Natural killer cell (primary cell): ENCODE measurements around the gene EEFSEC. TPM values are rescaled to one million over a fixed set of nuclear protein-coding genes. Genes with fewer than 3 reads are reported as not detected.

Experiments used
- ATAC-seq, 3 donors: fragments of 150-1000 bp in 2 of 3; fragments of 200-7000 bp in 1 of 3; cut with Tn5 transposase; 1 replicate in 1 of 3; 2 replicates in 2 of 3; pipeline ENCODE4 v1.10.0; 2021; ENCODE audit warnings: mild to moderate bottlenecking in 2 of 3, moderate library complexity in 2 of 3
- DNase-seq, 2 donors: peaks; one replicate each; pipeline versions ENCODE4 v3.0.0 to v3.0.0-alpha.2; 2013 to 2021; ENCODE audit warnings: mixed read lengths in 1 of 2
- H3K27ac ChIP-seq: one replicate; pipeline ENCODE4 v1.5.1; 2013; ENCODE audit warnings: mild to moderate bottlenecking, low read length
- H3K27me3 ChIP-seq: one replicate; pipeline ENCODE4 v1.6.1; 2013; ENCODE audit warnings: low read length; ENCODE audit not compliant: control insufficient read depth, insufficient read depth
- H3K36me3 ChIP-seq: one replicate; pipeline ENCODE4 v1.6.1; 2013; ENCODE audit warnings: low read length; ENCODE audit not compliant: control insufficient read depth, insufficient read depth
- H3K4me1 ChIP-seq: one replicate; pipeline ENCODE4 v1.6.1; 2013; ENCODE audit warnings: low read length; ENCODE audit not compliant: control insufficient read depth, insufficient read depth
- H3K4me3 ChIP-seq: one replicate; pipeline ENCODE4 v1.5.1; 2013; ENCODE audit warnings: low read length
- H3K9me3 ChIP-seq: one replicate; pipeline ENCODE4 v1.6.1; 2013; ENCODE audit warnings: low read length; ENCODE audit not compliant: control insufficient read depth, insufficient read depth
- H3K27ac Mint-ChIP-seq, 2 donors: one replicate each; pipeline ENCODE4 v1.8.0; 2022; ENCODE audit warnings: mild to moderate bottlenecking in 2 of 2, mixed read lengths in 2 of 2, moderate library complexity in 1 of 2
- H3K27me3 Mint-ChIP-seq, 2 donors: one replicate each; pipeline ENCODE4 v1.8.0; 2022; ENCODE audit warnings: low read depth in 2 of 2, mixed read lengths in 2 of 2
- H3K36me3 Mint-ChIP-seq: one replicate; pipeline ENCODE4 v1.8.0; 2022; ENCODE audit warnings: mixed read lengths
- H3K4me1 Mint-ChIP-seq, 2 donors: one replicate each; pipeline ENCODE4 v1.8.0; 2022; ENCODE audit warnings: mixed read lengths in 2 of 2
- H3K4me3 Mint-ChIP-seq: one replicate; pipeline ENCODE4 v1.8.0; 2022; ENCODE audit warnings: mild to moderate bottlenecking, moderate library complexity, mixed read lengths
- H3K9me3 Mint-ChIP-seq, 2 donors: one replicate each; pipeline ENCODE4 v1.8.0; 2022; ENCODE audit warnings: mixed read lengths in 2 of 2
- WGBS: methylation state at CpG from one replicate; pipeline ENCODE4 v1.1.7; 2013; ENCODE audit warnings: missing lambda C conversion rate; ENCODE audit not compliant: insufficient coverage; 5-methylcytosine and 5-hydroxymethylcytosine counted together
- intact Hi-C: fragments of 100-400 bp; cut with micrococcal nuclease; formaldehyde crosslinking; loops from one replicate; pipeline ENCODE4 v1.14.2; 2022
- total RNA-seq, 4 donors: library from RNA; stranded (reverse); fragments of 120-200 nt in 1 of 4; gene quantifications; one replicate each; pipeline versions ENCODE4 v1.2.3 to v1.2.4, GENCODE V29; 2013 to 2022
- TF ChIP-seq, protein P1 (sequence below): fragments of 200-600 bp; IDR thresholded peaks from one replicate; pipeline ENCODE4 v1.8.0; 2022; ENCODE audit warnings: antibody characterized with exemption

Gene EEFSEC
- total RNA-seq, 3 donors from 2014 or later (not counting 1 experiment from before 2014, with no cell fraction given): 16.7 to 18.9 (median 17.6) TPM

DNA sequence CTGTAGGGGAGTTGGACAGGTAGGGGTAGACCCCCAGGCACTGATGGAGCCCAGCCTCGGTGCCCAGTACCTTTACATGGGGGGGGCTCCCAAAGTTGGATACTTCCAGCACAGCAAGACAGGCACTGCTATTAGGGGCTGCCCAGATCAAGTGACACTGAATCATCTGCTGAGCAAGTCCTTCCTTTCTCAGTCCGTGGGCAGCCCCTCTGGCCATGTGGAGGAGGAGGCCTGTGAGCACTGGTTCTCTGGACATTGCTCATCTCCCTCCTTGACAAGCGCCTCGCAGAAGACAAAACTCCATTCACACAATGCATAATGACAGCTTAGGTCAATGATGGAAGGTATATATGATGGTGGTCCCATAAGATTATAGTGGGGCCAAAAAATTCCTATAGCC lies 35.7 kb downstream of the EEFSEC start:
- H3K4me1 Mint-ChIP-seq: peaks cover 22 to 24% of the 10 kb centered on the region in 2 donors
- no peaks in the 10 kb centered on the region for H3K36me3 Mint-ChIP-seq
- intact Hi-C loops: no loop called here
- no peaks in the 10 kb centered on the region for H3K4me1 ChIP-seq
- H3K27ac Mint-ChIP-seq: no peak overlapping the region
- no peaks in the 10 kb centered on the region for H3K27me3 ChIP-seq
- no peak overlapping the region for H3K4me3 ChIP-seq
- H3K9me3 Mint-ChIP-seq: no peaks in the 10 kb centered on the region
- TF ChIP-seq, protein P1, sequence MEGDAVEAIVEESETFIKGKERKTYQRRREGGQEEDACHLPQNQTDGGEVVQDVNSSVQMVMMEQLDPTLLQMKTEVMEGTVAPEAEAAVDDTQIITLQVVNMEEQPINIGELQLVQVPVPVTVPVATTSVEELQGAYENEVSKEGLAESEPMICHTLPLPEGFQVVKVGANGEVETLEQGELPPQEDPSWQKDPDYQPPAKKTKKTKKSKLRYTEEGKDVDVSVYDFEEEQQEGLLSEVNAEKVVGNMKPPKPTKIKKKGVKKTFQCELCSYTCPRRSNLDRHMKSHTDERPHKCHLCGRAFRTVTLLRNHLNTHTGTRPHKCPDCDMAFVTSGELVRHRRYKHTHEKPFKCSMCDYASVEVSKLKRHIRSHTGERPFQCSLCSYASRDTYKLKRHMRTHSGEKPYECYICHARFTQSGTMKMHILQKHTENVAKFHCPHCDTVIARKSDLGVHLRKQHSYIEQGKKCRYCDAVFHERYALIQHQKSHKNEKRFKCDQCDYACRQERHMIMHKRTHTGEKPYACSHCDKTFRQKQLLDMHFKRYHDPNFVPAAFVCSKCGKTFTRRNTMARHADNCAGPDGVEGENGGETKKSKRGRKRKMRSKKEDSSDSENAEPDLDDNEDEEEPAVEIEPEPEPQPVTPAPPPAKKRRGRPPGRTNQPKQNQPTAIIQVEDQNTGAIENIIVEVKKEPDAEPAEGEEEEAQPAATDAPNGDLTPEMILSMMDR: no peak
- ATAC-seq (no peak), DNase-seq (no peak)
- H3K9me3 ChIP-seq: no peaks in the 10 kb centered on the region
- no peak overlapping the region for H3K27ac ChIP-seq
- H3K36me3 ChIP-seq: no peaks in the 10 kb centered on the region
- no peak overlapping the region for H3K4me3 Mint-ChIP-seq
- H3K27me3 Mint-ChIP-seq: no peaks in the 10 kb centered on the region
- 86% methylated on average over 2 of the region's 4 CpGs for whole genome bisulfite sequencing

DNA sequence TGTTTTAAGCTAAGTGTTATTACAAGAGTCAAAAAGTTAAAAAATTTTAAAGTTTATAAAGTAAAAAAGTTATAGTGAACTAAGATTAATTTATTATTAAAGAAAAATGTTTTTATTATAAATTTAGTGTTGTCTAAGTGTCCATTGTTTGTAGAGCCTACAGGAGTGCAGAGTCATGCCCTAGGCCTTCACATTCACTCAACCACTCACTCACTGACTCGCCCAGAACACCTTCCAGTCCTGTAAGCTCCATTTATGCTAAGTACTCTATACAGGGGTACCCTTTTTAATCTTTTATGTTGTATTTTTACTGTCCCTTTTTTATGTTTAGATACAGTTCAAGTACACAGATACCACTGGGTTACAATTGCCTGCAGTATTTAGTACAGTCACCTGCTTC lies 37.2 kb downstream of the EEFSEC start:
- H3K27me3 ChIP-seq: no peaks in the 10 kb centered on the region
- H3K9me3 ChIP-seq: no peaks in the 10 kb centered on the region
- WGBS: no CpG with 5 or more reads among the region's 1 CpG
- H3K9me3 Mint-ChIP-seq: no peaks in the 10 kb centered on the region
- intact Hi-C loops: no loop called here
- DNase-seq (no peak), ATAC-seq (no peak)
- no peak overlapping the region for H3K4me3 Mint-ChIP-seq
- H3K4me1 Mint-ChIP-seq: peaks cover 21 to 23% of the 10 kb centered on the region in 2 donors
- no peaks in the 10 kb centered on the region for H3K36me3 Mint-ChIP-seq
- no peaks in the 10 kb centered on the region for H3K27me3 Mint-ChIP-seq
- no peaks in the 10 kb centered on the region for H3K4me1 ChIP-seq
- TF ChIP-seq, protein P1: no peak
- no peak overlapping the region for H3K27ac Mint-ChIP-seq
- no peak overlapping the region for H3K4me3 ChIP-seq
- no peaks in the 10 kb centered on the region for H3K36me3 ChIP-seq
- no peak overlapping the region for H3K27ac ChIP-seq

DNA sequence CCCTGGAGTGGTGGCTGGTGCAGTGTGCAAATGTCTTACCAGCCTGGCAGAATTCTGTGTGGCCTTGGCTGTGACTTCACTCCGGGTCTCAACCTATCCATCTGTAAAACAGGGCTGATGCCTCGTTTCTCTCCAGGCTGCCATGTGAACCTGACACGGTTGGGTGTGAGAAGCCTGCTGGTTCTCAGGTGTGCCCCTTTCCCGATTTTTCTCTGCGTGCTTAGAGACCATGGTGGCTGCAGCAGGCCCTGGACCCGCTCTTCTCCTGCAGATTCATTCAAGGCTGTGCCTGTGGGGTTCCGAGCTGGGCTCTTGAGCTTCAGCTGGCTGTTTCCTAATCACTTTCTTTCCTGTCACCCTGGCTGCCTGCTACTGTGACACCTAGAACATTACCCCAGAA lies 38.9 kb downstream of the EEFSEC start:
- Mint-ChIP-seq H3K9me3 (no peaks in the 10 kb centered on the region), H3K36me3 (no peaks in the 10 kb centered on the region), H3K4me1 (peaks cover 9 to 11% of the 10 kb centered on the region in 2 donors), H3K27ac (no peak overlapping the region), H3K27me3 (no peaks in the 10 kb centered on the region), H3K4me3 (no peak overlapping the region)
- no peaks in the 10 kb centered on the region for H3K27me3 ChIP-seq
- no peaks in the 10 kb centered on the region for H3K36me3 ChIP-seq
- TF ChIP-seq, protein P1: no peak
- H3K9me3 ChIP-seq: no peaks in the 10 kb centered on the region
- no peaks in the 10 kb centered on the region for H3K4me1 ChIP-seq
- ATAC-seq: no peak
- DNase-seq: no peak
- WGBS: 94% methylated on average over 7 of the region's 7 CpGs
- no peak overlapping the region for H3K27ac ChIP-seq
- intact Hi-C loops: no loop called here
- no peak overlapping the region for H3K4me3 ChIP-seq

DNA sequence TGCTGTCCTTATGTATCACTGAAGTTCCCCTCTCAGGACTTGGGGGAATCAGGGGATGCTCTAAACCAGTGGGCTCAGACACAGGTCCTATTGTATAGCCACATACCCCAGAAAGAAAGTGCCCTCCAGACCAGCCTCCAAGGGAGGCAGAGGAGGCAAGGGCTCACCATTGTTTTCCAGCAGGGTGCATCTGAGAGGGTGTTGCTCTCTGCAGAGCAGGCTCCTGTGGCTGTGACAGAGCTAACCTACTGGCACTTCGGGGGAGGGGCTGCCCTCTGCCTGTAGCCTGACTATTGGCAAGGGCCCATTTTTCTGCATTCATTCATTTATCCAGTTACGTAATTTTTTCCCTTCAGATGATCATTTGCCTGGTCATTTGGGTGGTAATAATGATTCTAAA lies 39.9 kb downstream of the EEFSEC start:
- intact Hi-C loops: no loop called here
- Mint-ChIP-seq H3K36me3 (no peaks in the 10 kb centered on the region), H3K9me3 (no peaks in the 10 kb centered on the region), H3K27me3 (no peaks in the 10 kb centered on the region), H3K4me1 (peaks cover 2 to 3% of the 10 kb centered on the region in 2 donors), H3K27ac (no peak overlapping the region), H3K4me3 (no peak overlapping the region)
- no peaks in the 10 kb centered on the region for H3K27me3 ChIP-seq
- no peaks in the 10 kb centered on the region for H3K36me3 ChIP-seq
- DNase-seq (no peak), ATAC-seq (no peak)
- H3K4me1 ChIP-seq: no peaks in the 10 kb centered on the region
- no peaks in the 10 kb centered on the region for H3K9me3 ChIP-seq
- H3K4me3 ChIP-seq: no peak overlapping the region
- WGBS: 100% methylated on average over 1 of the region's 2 CpGs
- TF ChIP-seq, protein P1: no peak
- H3K27ac ChIP-seq: no peak overlapping the region
